Activated T-helper 1 cell treated with anti-CD3 and anti-CD28 coated beads, Interleukin-12 subunit alpha, Interleukin-12 subunit beta, Interleukin-2, Interleukin-4 antibody, amounts not matched to agents 30 ng/mL and 10 ng/mL and 1 ng/mL, durations not matched to agents 14 hours and 24 hours and 36 hours (primary cell): ENCODE measurements around the gene ENO1. TPM values are rescaled to one million over a fixed set of nuclear protein-coding genes. Genes with fewer than 3 reads are reported as not detected.
"Not testable (repeated sequence)": the region's sequence is repeated elsewhere in the genome, so short reads cannot be mapped to it uniquely, and the experiment has no call there.

Experiments
- DNase-seq: peaks from one replicate; pipeline ENCODE4 v3.0.0; 2021; ENCODE audit warnings: low spot score
- H3K27ac Mint-ChIP-seq: one replicate; pipeline ENCODE4 v1.8.0; 2021; ENCODE audit warnings: mild to moderate bottlenecking, mixed read lengths
- H3K27me3 Mint-ChIP-seq: one replicate; pipeline ENCODE4 v1.8.0; 2022; ENCODE audit warnings: mild to moderate bottlenecking, moderate library complexity, mixed read lengths; ENCODE audit not compliant: insufficient read depth
- H3K36me3 Mint-ChIP-seq: one replicate; pipeline ENCODE4 v1.8.0; 2021; ENCODE audit warnings: low read depth, mixed read lengths
- H3K4me1 Mint-ChIP-seq: one replicate; pipeline ENCODE4 v1.8.0; 2021; ENCODE audit warnings: low read depth, mixed read lengths
- H3K4me3 Mint-ChIP-seq: one replicate; pipeline ENCODE4 v1.8.0; 2021; ENCODE audit warnings: mild to moderate bottlenecking, moderate library complexity, mixed read lengths
- H3K9me3 Mint-ChIP-seq: one replicate; pipeline ENCODE4 v1.8.0; 2021; ENCODE audit warnings: mixed read lengths
- intact Hi-C: fragments of 100-400 bp; cut with micrococcal nuclease; formaldehyde crosslinking; loops from one replicate; pipeline ENCODE4 v1.15.1; 2024
- total RNA-seq: library from RNA; stranded (reverse); gene quantifications from 2 replicates; pipeline ENCODE4 v1.2.3, GENCODE V29; 2022

Gene ENO1
- total RNA-seq, 1 donor from 2014 or later = 3,370 TPM

DNA sequence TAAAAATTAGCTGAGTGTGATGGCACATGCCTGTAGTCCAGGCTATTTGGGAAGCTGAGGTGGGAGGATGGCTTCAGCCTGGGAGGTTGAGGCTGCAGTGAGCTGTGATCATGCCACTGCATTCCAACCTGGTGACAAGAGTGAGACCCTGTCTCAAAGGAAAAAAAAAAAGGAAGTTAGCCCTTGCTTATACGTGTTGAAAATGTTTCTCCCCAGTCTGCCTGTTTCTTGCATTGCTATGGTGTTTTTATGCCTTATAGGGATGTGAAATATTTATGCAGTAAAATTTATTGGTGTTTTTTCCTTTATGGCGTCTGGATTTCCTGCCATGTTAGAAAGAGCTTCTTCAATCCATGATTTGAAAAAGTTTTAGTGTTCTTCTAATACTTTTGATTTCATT, 57.4 kb downstream of the ENO1 start:
- H3K27me3 Mint-ChIP-seq = peaks cover 17% of the 10 kb centered on the region
- H3K4me1 Mint-ChIP-seq = peaks cover 17% of the 10 kb centered on the region
- DNase-seq = no peak
- no peak overlapping the region for H3K27ac Mint-ChIP-seq
- no peaks in the 10 kb centered on the region for H3K9me3 Mint-ChIP-seq
- no peak overlapping the region for H3K4me3 Mint-ChIP-seq
- intact Hi-C loops = no loop called here
- no peaks in the 10 kb centered on the region for H3K36me3 Mint-ChIP-seq

DNA sequence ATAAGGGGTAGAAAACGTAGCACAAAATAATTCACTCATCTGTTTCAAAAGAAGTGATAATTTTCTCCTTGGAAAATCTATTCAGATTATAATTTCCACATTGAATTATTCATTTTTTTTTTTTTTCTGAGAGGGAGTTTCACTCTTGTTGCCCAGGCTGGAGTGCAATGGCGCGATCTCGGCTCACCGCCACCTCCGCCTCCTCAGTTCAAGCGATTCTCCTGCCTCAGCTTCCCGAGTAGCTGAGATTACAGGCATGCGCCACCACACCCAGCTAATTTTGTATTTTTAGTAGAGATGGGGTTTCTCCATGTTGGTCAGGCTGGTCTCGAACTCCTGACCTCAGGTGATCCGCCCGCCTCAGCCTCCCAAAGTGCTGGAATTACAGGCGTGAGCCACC, 59.7 kb downstream of the ENO1 start:
- peak overlapping the region; percentile 21 for H3K4me3 Mint-ChIP-seq
- H3K4me1 Mint-ChIP-seq = peaks cover 39% of the 10 kb centered on the region
- not testable (repeated sequence) for H3K27ac Mint-ChIP-seq, DNase-seq, H3K36me3 Mint-ChIP-seq, H3K9me3 Mint-ChIP-seq
- peaks cover 14% of the 10 kb centered on the region for H3K27me3 Mint-ChIP-seq
- intact Hi-C loops = loop anchor here (5.0 kb wide), 2 partner anchors 59 to 856 kb away; partner anchors contain the start of genes ENO1 and PARK7

DNA sequence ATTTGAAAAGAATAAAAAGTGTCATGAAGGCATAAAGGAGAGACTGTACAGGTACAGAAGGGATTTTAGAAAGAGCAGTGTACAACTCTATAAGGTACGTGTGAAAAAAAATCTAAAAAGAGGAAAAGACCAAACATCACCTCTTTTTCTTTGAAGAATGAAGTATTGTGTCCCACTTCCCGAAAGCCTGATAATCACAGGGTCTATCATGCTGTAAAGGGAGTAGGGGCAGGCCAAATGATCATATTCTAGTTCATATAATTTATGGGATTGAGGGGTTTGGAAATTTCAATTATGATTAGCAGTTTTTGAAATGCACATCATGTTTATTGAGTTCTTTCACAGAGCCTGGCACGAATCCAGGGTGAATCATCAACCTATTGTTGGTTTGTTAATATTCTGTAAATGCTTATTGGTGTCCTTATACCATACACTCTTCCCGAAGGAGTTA, 60.1 kb downstream of the ENO1 start:
- DNase-seq = no peak
- intact Hi-C loops = loop anchor here (5.0 kb wide), 2 partner anchors 59 to 856 kb away; partner anchors contain the start of genes ENO1 and PARK7
- H3K36me3 Mint-ChIP-seq = no peaks in the 10 kb centered on the region
- H3K4me1 Mint-ChIP-seq = peaks cover 40% of the 10 kb centered on the region
- H3K27me3 Mint-ChIP-seq = peaks cover 14% of the 10 kb centered on the region
- H3K27ac Mint-ChIP-seq = peak overlapping the region; percentile 81
- no peaks in the 10 kb centered on the region for H3K9me3 Mint-ChIP-seq
- peak overlapping the region; percentile 86 for H3K4me3 Mint-ChIP-seq

DNA sequence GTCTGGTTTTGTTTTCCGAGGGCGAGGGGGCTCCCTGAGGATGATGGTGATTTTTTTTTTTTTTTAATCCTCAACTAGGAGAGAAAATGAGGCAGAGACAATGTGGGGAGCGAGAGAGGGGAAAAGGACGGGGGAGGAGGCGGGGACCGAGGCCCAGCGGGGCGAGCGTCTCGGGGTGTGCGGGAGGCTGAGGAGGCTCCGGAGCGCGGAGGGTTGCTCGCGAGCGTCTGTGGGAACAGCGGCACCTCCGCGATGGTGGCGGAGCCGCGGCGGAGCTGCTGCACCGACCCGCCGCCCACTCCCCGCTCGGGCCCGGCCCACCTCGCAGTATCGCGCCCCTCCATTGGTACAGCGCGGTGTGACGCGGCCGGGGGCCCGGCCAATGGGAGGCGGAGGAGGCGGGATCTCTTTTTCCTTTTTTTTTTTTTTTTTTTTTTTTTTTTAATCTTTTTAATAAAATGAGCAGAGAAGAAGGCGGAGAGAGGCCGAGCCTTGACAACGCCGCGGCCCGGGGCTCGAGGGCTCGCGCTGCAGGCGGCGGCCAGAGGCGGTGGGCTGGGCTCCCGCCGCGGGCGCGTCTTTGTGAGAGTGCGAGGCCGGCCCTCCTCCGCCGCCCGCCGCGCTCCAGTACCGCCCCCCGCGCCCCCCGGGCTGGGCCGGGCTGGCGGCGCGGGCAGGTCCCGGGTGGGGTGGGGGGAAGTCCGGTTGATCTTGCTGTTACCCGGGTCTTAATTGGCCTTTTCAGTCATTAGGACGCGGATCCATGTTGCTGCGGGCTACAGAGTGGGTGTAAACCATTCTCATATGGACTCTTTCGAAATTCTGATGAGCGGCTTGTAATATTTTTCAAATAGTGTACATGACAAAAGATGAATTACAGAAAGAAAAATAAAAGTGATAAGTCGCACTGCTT, 60.8 kb downstream of the ENO1 start, which contains the start of gene RERE:
TSS of gene RERE (minus strand) at position 229 of the 913 bp plus-strand sequence.
- Mint-ChIP-seq H3K4me3 (peak within 1 kb of the TSS; percentile 86), H3K27me3 (peaks cover 12% of the 10 kb centered on the region), H3K9me3 (no peaks in the 10 kb centered on the region), H3K36me3 (no peaks in the 10 kb centered on the region), H3K4me1 (peaks cover 44% of the 10 kb centered on the region), H3K27ac (peak within 1 kb of the TSS; percentile 93)
- peak; percentile 96 for DNase-seq
- intact Hi-C loops = loop anchor here (1.0 to 5.0 kb wide), 4 partner anchors 60 to 855 kb away; partner anchors contain the start of genes ENO1 and PARK7

DNA sequence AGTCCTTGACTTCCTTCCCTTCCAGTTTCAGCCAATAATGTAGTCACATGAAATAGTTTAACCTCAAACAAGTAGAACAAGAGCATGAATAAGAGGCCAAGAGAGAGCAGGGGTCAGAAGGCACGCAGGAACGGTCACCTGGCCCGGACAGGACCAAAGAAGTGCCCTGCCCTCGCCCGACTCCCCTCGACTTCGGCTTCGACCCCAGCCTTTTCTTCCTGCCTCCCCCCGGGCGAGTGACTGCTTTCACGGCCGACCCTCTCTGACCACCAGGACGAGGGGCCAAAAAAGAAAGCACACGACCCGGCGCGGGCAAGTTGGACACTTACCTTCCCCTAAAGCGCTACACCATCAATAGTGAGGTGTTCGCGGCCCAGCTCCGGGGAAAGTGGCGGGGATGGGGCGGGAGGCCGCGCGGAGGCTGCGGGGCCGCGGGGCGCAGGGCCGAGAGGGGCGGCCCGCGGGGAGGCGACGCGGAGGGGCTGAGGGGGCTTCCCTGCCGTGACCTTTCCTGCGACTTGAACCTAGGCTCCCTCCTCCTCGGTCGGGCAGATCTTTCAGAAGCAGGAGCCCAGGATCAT, 61.6 kb downstream of the ENO1 start:
- H3K27ac Mint-ChIP-seq = peak overlapping the region; percentile 93
- intact Hi-C loops = loop anchor here (1.0 to 5.0 kb wide), 4 partner anchors 60 to 855 kb away; partner anchors contain the start of genes ENO1 and PARK7

DNA sequence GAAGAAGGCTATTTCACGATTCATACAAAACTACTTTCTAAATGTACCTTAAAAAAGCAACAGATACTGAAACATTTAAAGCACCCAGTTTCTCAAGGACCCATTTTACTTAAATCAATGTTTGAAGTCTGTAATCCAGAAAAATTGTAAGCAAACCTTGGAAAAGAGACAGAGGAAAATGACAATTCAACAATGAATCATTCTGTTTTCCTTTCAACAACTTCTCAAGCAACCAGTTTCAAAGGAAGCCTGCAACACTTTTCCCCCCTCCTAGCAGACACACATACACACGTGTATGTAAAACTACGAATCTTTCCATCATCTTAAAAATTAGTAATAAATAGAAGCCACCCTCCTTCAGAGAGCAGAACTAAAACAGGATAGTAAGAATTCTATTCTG, 62.2 kb downstream of the ENO1 start:
- Mint-ChIP-seq H3K36me3 (no peaks in the 10 kb centered on the region), H3K27me3 (peaks cover 7% of the 10 kb centered on the region), H3K9me3 (no peaks in the 10 kb centered on the region), H3K4me1 (peaks cover 45% of the 10 kb centered on the region), H3K4me3 (peak overlapping the region; percentile 86), H3K27ac (peak overlapping the region; percentile 82)
- intact Hi-C loops = loop anchor here (2.0 to 5.0 kb wide), 3 partner anchors 61 to 854 kb away; partner anchors contain the start of genes ENO1 and PARK7
- no peak for DNase-seq

More for the DNA sequence above, 61.6 kb downstream of the ENO1 start:
- Mint-ChIP-seq H3K36me3 (no peaks in the 10 kb centered on the region), H3K4me3 (peak overlapping the region; percentile 86), H3K9me3 (no peaks in the 10 kb centered on the region), H3K4me1 (peaks cover 45% of the 10 kb centered on the region), H3K27me3 (peaks cover 8% of the 10 kb centered on the region)
- peak; percentile 5 for DNase-seq

DNA sequence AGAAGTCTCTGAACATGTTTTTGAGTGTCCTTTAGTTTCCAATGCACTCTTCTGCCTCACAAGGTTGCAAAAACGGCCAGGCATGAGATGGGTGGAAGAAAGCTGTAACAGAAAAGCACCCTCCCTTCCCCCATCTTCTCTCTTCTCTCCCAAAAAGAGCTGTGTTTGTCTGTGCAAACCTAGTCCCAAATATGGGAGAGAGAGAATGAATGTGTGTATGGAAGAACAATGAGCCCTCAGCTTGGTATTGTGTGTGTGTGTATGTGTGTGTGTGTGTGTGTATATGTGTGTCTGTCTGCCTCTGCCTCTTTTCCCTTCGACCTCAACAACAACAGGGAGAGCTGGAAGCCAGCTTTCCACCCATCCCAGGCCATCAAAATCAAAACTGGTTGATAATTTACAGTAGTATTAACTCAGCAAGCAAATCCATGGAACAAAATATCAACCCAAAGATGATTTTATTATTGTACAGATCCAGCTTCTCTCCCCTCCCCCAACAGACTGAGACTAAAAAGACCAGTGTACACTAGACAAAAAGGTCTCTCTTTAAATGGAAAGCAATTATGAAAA, 62.8 kb downstream of the ENO1 start:
- Mint-ChIP-seq H3K27me3 (peaks cover 4% of the 10 kb centered on the region), H3K36me3 (no peaks in the 10 kb centered on the region), H3K9me3 (no peaks in the 10 kb centered on the region), H3K4me3 (peak overlapping the region; percentile 86), H3K4me1 (peaks cover 45% of the 10 kb centered on the region), H3K27ac (peak overlapping the region; percentile 72)
- intact Hi-C loops = loop anchor here (2.0 to 5.0 kb wide), 3 partner anchors 62 to 853 kb away; partner anchors contain the start of genes ENO1 and PARK7
- DNase-seq = no peak

DNA sequence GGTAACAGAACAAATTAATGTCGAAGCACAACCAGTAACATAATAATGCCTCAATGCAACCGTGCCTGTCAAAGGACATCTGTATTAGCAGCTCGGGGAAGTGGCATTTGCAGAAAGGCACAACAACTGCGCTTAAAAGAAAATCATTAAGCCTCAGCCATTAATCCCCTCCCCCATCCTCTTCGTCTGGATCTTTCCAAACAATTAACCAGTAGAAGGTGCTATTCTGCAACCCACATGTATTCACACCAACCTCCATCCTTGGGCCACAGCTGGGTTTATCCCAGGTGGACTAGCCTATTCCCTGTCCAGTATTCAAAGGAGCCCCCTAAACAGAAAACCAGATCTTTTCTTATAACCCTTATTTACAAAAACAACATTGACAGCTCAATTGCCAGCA, 63.6 kb downstream of the ENO1 start:
- Mint-ChIP-seq H3K9me3 (no peaks in the 10 kb centered on the region), H3K36me3 (no peaks in the 10 kb centered on the region), H3K27ac (peak overlapping the region; percentile 24), H3K4me3 (peak overlapping the region; percentile 52), H3K4me1 (peaks cover 45% of the 10 kb centered on the region), H3K27me3 (peaks cover 4% of the 10 kb centered on the region)
- DNase-seq = no peak
- intact Hi-C loops = loop anchor here (5.0 kb wide), 2 partner anchors 62 to 853 kb away; partner anchors contain the start of genes ENO1 and PARK7

DNA sequence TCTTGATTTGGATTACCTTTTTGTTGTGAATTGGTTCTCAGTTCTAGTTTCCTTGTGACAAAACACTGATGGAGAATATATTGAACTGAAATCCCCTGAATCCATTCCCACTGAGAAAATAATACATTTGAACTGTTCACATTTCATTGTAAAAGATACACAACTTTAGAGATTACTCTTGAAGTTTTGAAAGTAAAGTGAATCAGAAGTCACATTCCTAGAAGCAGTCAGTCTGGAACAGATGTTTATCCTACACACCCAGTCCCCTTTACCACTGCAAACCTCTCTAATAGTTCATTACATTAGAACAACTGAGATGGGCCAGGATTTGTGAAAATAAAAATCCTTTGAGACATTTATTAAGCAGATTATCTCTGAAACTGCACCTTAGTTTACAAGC, 64.5 kb downstream of the ENO1 start:
- DNase-seq = no peak
- H3K4me1 Mint-ChIP-seq = peaks cover 45% of the 10 kb centered on the region

DNA sequence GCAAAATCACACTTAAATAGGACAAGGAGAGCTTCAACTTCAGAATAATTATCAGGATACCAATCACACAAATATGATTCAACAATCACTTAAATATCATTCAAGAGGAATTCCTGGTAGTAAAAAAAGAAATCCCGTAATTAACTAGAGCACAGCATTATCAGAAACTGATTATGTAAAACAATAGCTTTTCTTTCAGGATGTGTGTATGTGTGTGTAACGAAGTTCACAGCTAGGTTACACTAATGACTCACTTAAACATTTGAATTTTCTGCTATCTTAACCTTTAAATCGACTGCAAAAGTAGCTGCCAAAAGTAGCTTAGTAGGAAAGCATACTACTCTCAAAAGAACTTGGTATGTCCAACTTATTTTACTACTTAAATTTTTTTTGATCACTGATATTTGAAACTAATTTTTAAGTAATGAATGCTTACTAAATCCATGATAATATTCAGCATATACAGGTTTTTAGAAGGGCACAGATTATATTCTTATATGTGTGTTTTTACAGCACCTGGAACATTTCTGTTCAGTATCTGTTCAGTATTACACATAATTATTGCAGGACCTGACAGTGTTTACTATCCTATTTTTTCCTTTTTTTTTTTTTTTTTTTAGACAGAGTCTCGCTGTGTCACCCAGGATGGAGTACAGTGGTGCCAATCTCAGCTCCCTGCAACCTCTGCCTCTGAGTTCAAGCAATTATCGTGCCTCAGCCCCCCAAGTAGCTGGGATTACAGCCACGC, 65.3 kb downstream of the ENO1 start:
- Mint-ChIP-seq H3K27ac (no peak overlapping the region), H3K27me3 (peaks cover 2% of the 10 kb centered on the region), H3K36me3 (no peaks in the 10 kb centered on the region), H3K4me3 (no peak overlapping the region), H3K4me1 (peaks cover 40% of the 10 kb centered on the region), H3K9me3 (no peaks in the 10 kb centered on the region)
- intact Hi-C loops = no loop called here
- no peak for DNase-seq

More for the DNA sequence above, 64.5 kb downstream of the ENO1 start:
- H3K9me3 Mint-ChIP-seq = no peaks in the 10 kb centered on the region
- intact Hi-C loops = no loop called here
- H3K36me3 Mint-ChIP-seq = no peaks in the 10 kb centered on the region
- H3K27ac Mint-ChIP-seq = no peak overlapping the region
- no peak overlapping the region for H3K4me3 Mint-ChIP-seq
- H3K27me3 Mint-ChIP-seq = peaks cover 4% of the 10 kb centered on the region

DNA sequence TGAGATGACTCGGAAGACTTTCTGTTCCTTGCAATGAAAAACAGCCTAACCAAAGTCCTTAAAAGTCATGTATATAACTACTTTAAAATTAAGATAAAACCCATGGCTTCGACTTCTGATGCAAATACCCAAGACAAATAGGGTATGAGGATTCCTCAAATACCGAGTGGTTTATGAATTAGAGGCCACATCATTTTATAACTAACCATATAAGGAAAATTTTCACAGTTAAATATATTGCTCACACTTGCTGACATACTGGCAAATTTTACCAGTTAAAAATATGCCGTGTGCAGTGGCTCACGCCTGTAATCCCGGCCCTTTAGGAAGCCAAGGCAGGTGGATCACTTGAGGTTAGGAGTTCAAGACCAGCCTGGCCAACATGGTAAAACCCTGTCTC, 66.4 kb downstream of the ENO1 start:
- Mint-ChIP-seq H3K9me3 (no peaks in the 10 kb centered on the region), H3K27ac (no peak overlapping the region), H3K36me3 (no peaks in the 10 kb centered on the region), H3K4me1 (peaks cover 37% of the 10 kb centered on the region), H3K4me3 (no peak overlapping the region), H3K27me3 (no peaks in the 10 kb centered on the region)
- no peak for DNase-seq
- intact Hi-C loops = no loop called here
